GM12878 (cell line): Measurements from ENCODE around the gene CTNNB1. TPM values are rescaled to one million over a fixed set of nuclear protein-coding genes. Genes with fewer than 3 reads are reported as not detected.

Experiments used
- ATAC-seq: fragments of 200-7000 bp; cut with Tn5 transposase; 3 replicates; pipeline ENCODE4 v1.9.1; 2020; ENCODE audit warnings: mild to moderate bottlenecking, moderate library complexity
- BruUV-seq: library from RNA; stranded (reverse); fragments of 400-500 nt; replicated peaks from 2 replicates; lab custom pipeline; 2021; lab: Mats Ljungman, UMichigan
- CTCF ChIA-PET: fragments of 300-600 bp; sonication (Branson Sonifier 250); formaldehyde crosslinking; extraction: SDS; loops from one replicate; lab custom pipeline; 2021; ENCODE audit warnings: inconsistent platforms; lab: Yijun Ruan, JAX
- POLR2A ChIA-PET: fragments of 350-600 bp; formaldehyde crosslinking; extraction: SDS; loops from one replicate; lab custom pipeline; 2021; ENCODE audit warnings: inconsistent platforms; lab: Charles Lee
- RAD21 ChIA-PET: fragments of 300-600 bp; sonication (Branson Sonifier 250); formaldehyde crosslinking; loops from one replicate; lab custom pipeline; 2023; ENCODE audit warnings: antibody characterized with exemption; ENCODE audit not compliant: unreplicated experiment; lab: Charles Lee
- SMC1A ChIA-PET: fragments of 300-600 bp; sonication (Branson Sonifier 250); formaldehyde crosslinking; loops from one replicate; lab custom pipeline; 2023; ENCODE audit not compliant: unreplicated experiment, uncharacterized antibody; lab: Charles Lee
- DNase-seq: peaks from one replicate; pipeline ENCODE4 v3.0.0-alpha.2; 2011; ENCODE audit warnings: low read depth, low spot score
- FAIRE-seq: peaks from 3 replicates; lab custom pipeline; 2011; peaks lifted over from hg19 to GRCh38; lab: Jason Lieb, UNC
- H2AFZ ChIP-seq: 2 replicates; pipeline ENCODE4 v1.6.0; 2011; ENCODE audit warnings: low read depth, low read length, control low read depth; ENCODE audit not compliant: control insufficient read depth
- H3K27ac ChIP-seq: 2 replicates; pipeline ENCODE4 v1.5.1; 2011; ENCODE audit warnings: control low read depth; ENCODE audit not compliant: control insufficient read depth, insufficient read depth
- H3K27me3 ChIP-seq, 2 experiments: replicated peaks in 1 of 2; 2 replicates each; pipeline versions ENCODE4 v1.6.0 to v1.6.1; 2011; ENCODE audit warnings: low read length in 1 of 2; ENCODE audit not compliant: control insufficient read depth in 2 of 2, insufficient read depth in 2 of 2
- H3K36me3 ChIP-seq, 2 experiments: 2 replicates each; pipeline ENCODE4 v1.5.1; 2011; ENCODE audit warnings: low read length in 1 of 2; ENCODE audit not compliant: control insufficient read depth in 2 of 2, insufficient read depth in 2 of 2
- H3K4me1 ChIP-seq: 2 replicates; pipeline ENCODE4 v1.6.1; 2011; ENCODE audit warnings: mild to moderate bottlenecking, low read length, moderate library complexity, mixed read lengths; ENCODE audit not compliant: control insufficient read depth, insufficient read depth
- H3K4me2 ChIP-seq: 2 replicates; pipeline ENCODE4 v1.6.0; 2011; ENCODE audit warnings: control low read depth; ENCODE audit not compliant: control insufficient read depth, insufficient read depth
- H3K4me3 ChIP-seq: fragments of 200-600 bp; sonication (generic); 2 replicates; pipeline ENCODE4 v1.5.1; 2016
- H3K79me2 ChIP-seq: 2 replicates; pipeline ENCODE4 v1.6.0; 2011; ENCODE audit warnings: low read length; ENCODE audit not compliant: control insufficient read depth, insufficient read depth
- H3K9ac ChIP-seq: 2 replicates; pipeline ENCODE4 v1.8.0; 2011; ENCODE audit warnings: low read length, control low read depth, mixed read lengths; ENCODE audit not compliant: control insufficient read depth, insufficient read depth
- H3K9me3 ChIP-seq: replicated peaks from 3 replicates; pipeline ENCODE4 v1.5.1; 2011; ENCODE audit warnings: mild to moderate bottlenecking, low read length; ENCODE audit not compliant: control insufficient read depth, insufficient read depth
- H4K20me1 ChIP-seq: 2 replicates; pipeline ENCODE4 v1.6.0; 2011; ENCODE audit not compliant: control insufficient read depth, insufficient read depth
- CHD1 ChIP-seq: IDR thresholded peaks from 2 replicates; pipeline ENCODE4 v1.6.1; 2012; ENCODE audit warnings: low read depth, low read length, improper control_type of control experiment
- E2F8 ChIP-seq: fragments of 450-650 bp; IDR thresholded peaks from 2 replicates; pipeline ENCODE4 v1.6.1; 2018; ENCODE audit warnings: mild to moderate bottlenecking, low read depth, moderate library complexity; ENCODE audit not compliant: partially characterized antibody
- FOS ChIP-seq: IDR thresholded peaks from 3 replicates; pipeline ENCODE4 v1.6.1; 2011; ENCODE audit warnings: borderline replicate concordance; ENCODE audit not compliant: insufficient read length; ENCODE audit errors: extremely low read depth
- GABPA ChIP-seq: IDR thresholded peaks from 2 replicates; pipeline ENCODE4 v1.6.1; 2014; ENCODE audit warnings: antibody characterized with exemption, low read depth, mild to moderate bottlenecking, inconsistent platforms
- KDM1A ChIP-seq: fragments of 200-600 bp; sonication (generic); IDR thresholded peaks from 2 replicates; pipeline ENCODE4 v1.6.1; 2016; ENCODE audit warnings: borderline replicate concordance
- LARP7 ChIP-seq: fragments of 450-650 bp; IDR thresholded peaks from 2 replicates; pipeline ENCODE4 v1.6.1; 2017; ENCODE audit warnings: mild to moderate bottlenecking
- MEF2A ChIP-seq: IDR thresholded peaks from 2 replicates; pipeline ENCODE4 v1.6.1; 2011; ENCODE audit warnings: low read depth, mild to moderate bottlenecking, low read length, moderate library complexity; ENCODE audit not compliant: insufficient read depth
- POLR2A ChIP-seq: IDR thresholded peaks from 2 replicates; pipeline ENCODE4 v1.6.1; 2011; ENCODE audit warnings: low read depth, mild to moderate bottlenecking, low read length
- RBBP5 ChIP-seq: fragments of 200-600 bp; sonication (generic); conservative IDR thresholded peaks from 2 replicates; pipeline ENCODE4 v1.6.1; 2016
- RCOR1 ChIP-seq: conservative IDR thresholded peaks from 2 replicates; pipeline ENCODE4 v1.6.1; 2012; ENCODE audit warnings: low read depth, low read length, improper control_type of control experiment
- RFX5 ChIP-seq: IDR thresholded peaks from 2 replicates; pipeline ENCODE4 v1.6.1; 2011; ENCODE audit warnings: low read depth, low read length, improper control_type of control experiment
- SIX5 ChIP-seq: IDR thresholded peaks from 2 replicates; pipeline ENCODE4 v1.6.1; 2011; ENCODE audit warnings: mild to moderate bottlenecking, low read depth, low read length, moderate library complexity; ENCODE audit not compliant: severe bottlenecking
- SUPT20H ChIP-seq: IDR thresholded peaks from 2 replicates; pipeline ENCODE4 v1.6.1; 2011; ENCODE audit warnings: low read depth, mild to moderate bottlenecking, low read length, moderate library complexity, borderline replicate concordance; ENCODE audit not compliant: control insufficient read depth
- ZNF24 ChIP-seq: fragments of 450-650 bp; IDR thresholded peaks from 2 replicates; pipeline ENCODE4 v1.6.1; 2017; ENCODE audit warnings: antibody characterized with exemption, mild to moderate bottlenecking
- WGBS: methylation state at CpG from one replicate; pipeline ENCODE4 v1.1.6; 2016; ENCODE audit warnings: low lambda C conversion rate; ENCODE audit not compliant: insufficient replicate concordance, insufficient coverage; ENCODE audit errors: missing lambda C conversion rate; 5-methylcytosine and 5-hydroxymethylcytosine counted together
- in situ Hi-C: fragments of 300-500 bp; cut with MboI; formaldehyde crosslinking; loops from 9 replicates; pipeline ENCODE4 v1.14.3; 2018; ENCODE audit warnings: mixed read lengths
- intact Hi-C: fragments of 100-400 bp; cut with micrococcal nuclease; formaldehyde crosslinking; loops from one replicate; pipeline ENCODE4 v1.14.2; 2022; ENCODE audit not compliant: unreplicated experiment
- polyA plus RNA-seq, 11 experiments: library from polyadenylated mRNA; depleted of rRNA in 4 of 11; unstranded in 6 of 11; stranded (reverse) in 5 of 11; fragments of >200 nt; fragmentation: Nextera tagmentation in 4 of 11; fragmentation: Illumina TruSeq in 1 of 11; extraction: Ambion mirVana in 4 of 11; extraction: Trizol in 1 of 11; gene quantifications; 1 replicate in 1 of 11; 2 replicates in 10 of 11; pipeline versions ENCODE4 v1.2.1 to v1.2.3, GENCODE V29; 2011 to 2016; ENCODE audit warnings: inconsistent platforms in 2 of 11, missing spikeins in 2 of 11, low read depth in 1 of 11
- total RNA-seq, 4 experiments: library from RNA; depleted of rRNA in 3 of 4; stranded (reverse); fragments of >200 nt in 3 of 4; fragmentation: Illumina TruSeq in 1 of 4; extraction: Trizol in 1 of 4; gene quantifications; 2 replicates each; pipeline versions ENCODE4 v1.2.1 to v1.2.3, GENCODE V29; 2013 to 2021
- TF ChIP-seq, protein P1 (sequence below): IDR thresholded peaks from 2 replicates; pipeline ENCODE4 v1.6.1; 2012; ENCODE audit warnings: low read length, inconsistent platforms
- TF ChIP-seq, protein P2 (sequence below): fragments of 450-650 bp; formaldehyde crosslinking; IDR thresholded peaks from 2 replicates; pipeline ENCODE4 v1.4.0; 2022; ENCODE audit warnings: mild to moderate bottlenecking, moderate library complexity

CTNNB1 gene
- total and polyA plus RNA-seq, 10 of the 15 experiments (the other 5 are each of a cell fraction or from before 2014, with no cell fraction given): 30.4 to 217 (median 138) TPM

DNA sequence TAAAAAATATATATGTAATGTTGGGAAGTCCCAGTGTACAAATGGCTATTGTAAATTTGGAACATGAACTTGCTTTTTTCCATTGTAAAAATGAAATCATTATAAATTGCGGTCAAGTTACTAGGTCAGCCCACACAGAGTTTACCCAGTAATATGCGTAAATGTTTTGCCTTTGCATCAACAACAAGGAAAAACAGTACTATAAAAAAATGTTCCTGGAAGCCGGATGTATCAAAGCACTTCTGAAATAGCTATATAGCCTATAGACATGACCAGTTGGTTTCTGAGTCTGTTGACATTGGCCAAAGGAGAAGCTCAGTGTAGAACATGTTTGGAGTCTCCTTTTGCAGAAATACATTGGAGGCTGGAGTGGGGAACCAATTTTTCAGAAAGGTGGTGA, 23.2 kb downstream of the CTNNB1 start:
- ATAC-seq (no peak), DNase-seq (no peak), FAIRE-seq (no peak)
- in situ Hi-C loops: no loop called here
- Histone ChIP-seq H3K4me1 (no peaks in the 10 kb centered on the region), H3K4me2 (no peak overlapping the region), H3K27me3 (no peaks in the 10 kb centered on the region), H3K36me3 (peaks cover 8 to 18% of the 10 kb centered on the region in 2 experiments), H3K9ac (no peak overlapping the region), H3K79me2 (peaks cover 53% of the 10 kb centered on the region), H3K27ac (no peak overlapping the region), H2AFZ (no peak overlapping the region), H3K9me3 (no peaks in the 10 kb centered on the region), H4K20me1 (peaks cover 2% of the 10 kb centered on the region), H3K4me3 (no peak overlapping the region)
- CTCF ChIA-PET: no interaction called here
- WGBS: 77% methylated on average over 3 of the region's 3 CpGs
- no TSS peak for BruUV-seq
- RAD21 ChIA-PET: no interaction called here
- POLR2A ChIA-PET: no interaction called here
- TF ChIP-seq CHD1 (no peak), RBBP5 (no peak), E2F8 (no peak), GABPA (no peak), RCOR1 (no peak), POLR2A (no peak), SUPT20H (no peak), KDM1A (no peak), RFX5 (no peak), FOS (no peak), MEF2A (no peak), ZNF24 (no peak), LARP7 (no peak), SIX5 (no peak)
- TF ChIP-seq, protein P1, sequence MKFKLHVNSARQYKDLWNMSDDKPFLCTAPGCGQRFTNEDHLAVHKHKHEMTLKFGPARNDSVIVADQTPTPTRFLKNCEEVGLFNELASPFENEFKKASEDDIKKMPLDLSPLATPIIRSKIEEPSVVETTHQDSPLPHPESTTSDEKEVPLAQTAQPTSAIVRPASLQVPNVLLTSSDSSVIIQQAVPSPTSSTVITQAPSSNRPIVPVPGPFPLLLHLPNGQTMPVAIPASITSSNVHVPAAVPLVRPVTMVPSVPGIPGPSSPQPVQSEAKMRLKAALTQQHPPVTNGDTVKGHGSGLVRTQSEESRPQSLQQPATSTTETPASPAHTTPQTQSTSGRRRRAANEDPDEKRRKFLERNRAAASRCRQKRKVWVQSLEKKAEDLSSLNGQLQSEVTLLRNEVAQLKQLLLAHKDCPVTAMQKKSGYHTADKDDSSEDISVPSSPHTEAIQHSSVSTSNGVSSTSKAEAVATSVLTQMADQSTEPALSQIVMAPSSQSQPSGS: no peak
- TF ChIP-seq, protein P2, sequence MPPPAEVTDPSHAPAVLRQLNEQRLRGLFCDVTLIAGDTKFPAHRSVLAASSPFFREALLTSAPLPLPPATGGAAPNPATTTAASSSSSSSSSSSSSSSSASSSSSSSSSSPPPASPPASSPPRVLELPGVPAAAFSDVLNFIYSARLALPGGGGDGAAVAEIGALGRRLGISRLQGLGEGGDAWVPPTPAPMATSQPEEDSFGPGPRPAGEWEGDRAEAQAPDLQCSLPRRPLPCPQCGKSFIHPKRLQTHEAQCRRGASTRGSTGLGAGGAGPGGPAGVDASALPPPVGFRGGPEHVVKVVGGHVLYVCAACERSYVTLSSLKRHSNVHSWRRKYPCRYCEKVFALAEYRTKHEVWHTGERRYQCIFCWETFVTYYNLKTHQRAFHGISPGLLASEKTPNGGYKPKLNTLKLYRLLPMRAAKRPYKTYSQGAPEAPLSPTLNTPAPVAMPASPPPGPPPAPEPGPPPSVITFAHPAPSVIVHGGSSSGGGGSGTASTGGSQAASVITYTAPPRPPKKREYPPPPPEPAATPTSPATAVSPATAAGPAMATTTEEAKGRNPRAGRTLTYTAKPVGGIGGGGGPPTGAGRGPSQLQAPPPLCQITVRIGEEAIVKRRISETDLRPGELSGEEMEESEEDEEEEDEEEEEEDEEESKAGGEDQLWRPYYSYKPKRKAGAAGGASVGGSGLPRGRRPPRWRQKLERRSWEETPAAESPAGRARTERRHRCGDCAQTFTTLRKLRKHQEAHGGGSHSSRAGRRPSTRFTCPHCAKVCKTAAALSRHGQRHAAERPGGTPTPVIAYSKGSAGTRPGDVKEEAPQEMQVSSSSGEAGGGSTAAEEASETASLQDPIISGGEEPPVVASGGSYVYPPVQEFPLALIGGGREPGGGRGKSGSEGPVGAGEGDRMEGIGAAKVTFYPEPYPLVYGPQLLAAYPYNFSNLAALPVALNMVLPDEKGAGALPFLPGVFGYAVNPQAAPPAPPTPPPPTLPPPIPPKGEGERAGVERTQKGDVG (CRISPR knock-in tag): no peak
- SMC1A ChIA-PET: interaction anchor here (0.8 to 1.0 kb wide), 3 partner anchors 11 to 30 kb away, joined by 3 read pairs; no protein-coding TSS in a partner anchor
- intact Hi-C loops: no loop called here
